ENCODE results near the gene CUTC. TPM values are rescaled to one million over a fixed set of nuclear protein-coding genes. Genes with fewer than 3 reads are reported as not detected.

CUTC gene
- 10 to 100 TPM in 1 of 2 donors, 1 to 10 TPM in 1; 8.6 to 14.8 TPM for total RNA-seq

GRCh38 chr10:99732033-99732842, at the start of gene CUTC, which contains the start of gene COX15:
Gene CUTC, plus strand, starts transcription at chr10:99732234. Its CDS starts 115 bp downstream, at chr10:99732349.
Gene COX15, minus strand, starts transcription at chr10:99732127. Its CDS starts 78 bp downstream, at chr10:99732049.
- 0 to 5% methylated on average over 7 to 73 of the region's 73 CpGs for WGBS, 2 donors
- intact Hi-C loops (cut with DNase I) = no loop called here

GRCh38 chr10:99682752-99683151, 49.3 kb upstream of the CUTC start:
- H3K36me3 ChIP-seq (replicated peaks in 1 of 2; ENCODE audit: insufficient read depth in 1 of 2, low read depth in 2 of 2) = peaks cover 0 to 4% of the 10 kb centered on the region in 2 donors
- no peaks in the 10 kb centered on the region for H3K9me3 ChIP-seq
- H3K4me3 ChIP-seq = no peak overlapping the region
- WGBS, 2 donors = 26 to 30% methylated on average over 1 of the region's 1 CpG
- peak overlapping the region in 2 of 4 donors; percentile 44 to 53 for H3K27ac ChIP-seq
- no peak for TF ChIP-seq POLR2A (IDR thresholded peaks at IDR 0.05)
- TF ChIP-seq, protein P1, sequence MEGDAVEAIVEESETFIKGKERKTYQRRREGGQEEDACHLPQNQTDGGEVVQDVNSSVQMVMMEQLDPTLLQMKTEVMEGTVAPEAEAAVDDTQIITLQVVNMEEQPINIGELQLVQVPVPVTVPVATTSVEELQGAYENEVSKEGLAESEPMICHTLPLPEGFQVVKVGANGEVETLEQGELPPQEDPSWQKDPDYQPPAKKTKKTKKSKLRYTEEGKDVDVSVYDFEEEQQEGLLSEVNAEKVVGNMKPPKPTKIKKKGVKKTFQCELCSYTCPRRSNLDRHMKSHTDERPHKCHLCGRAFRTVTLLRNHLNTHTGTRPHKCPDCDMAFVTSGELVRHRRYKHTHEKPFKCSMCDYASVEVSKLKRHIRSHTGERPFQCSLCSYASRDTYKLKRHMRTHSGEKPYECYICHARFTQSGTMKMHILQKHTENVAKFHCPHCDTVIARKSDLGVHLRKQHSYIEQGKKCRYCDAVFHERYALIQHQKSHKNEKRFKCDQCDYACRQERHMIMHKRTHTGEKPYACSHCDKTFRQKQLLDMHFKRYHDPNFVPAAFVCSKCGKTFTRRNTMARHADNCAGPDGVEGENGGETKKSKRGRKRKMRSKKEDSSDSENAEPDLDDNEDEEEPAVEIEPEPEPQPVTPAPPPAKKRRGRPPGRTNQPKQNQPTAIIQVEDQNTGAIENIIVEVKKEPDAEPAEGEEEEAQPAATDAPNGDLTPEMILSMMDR (IDR thresholded peaks at IDR 0.05) = peak; percentile 12 to 58 (median 25)
- no peaks in the 10 kb centered on the region for H3K27me3 ChIP-seq
- intact Hi-C loops (cut with DNase I) = no loop called here
- peak in 3 of 4 donors; percentile 22 to 58 (median 42) for DNase-seq
- peaks cover 27% of the 10 kb centered on the region for H3K4me1 ChIP-seq
- peak; percentile 74 for ATAC-seq

More at GRCh38 chr10:99732033-99732842, at the start of gene CUTC, which contains the start of gene COX15:
- DNase-seq (peak; percentile 95 to 96 (median 95)), ATAC-seq (peak; percentile 97)
- Histone ChIP-seq H3K27ac (peak within 1 kb of the TSS; percentile 78 to 96 (median 94)), H3K9me3 (no peaks in the 10 kb centered on the region), H3K4me1 (peaks cover 20% of the 10 kb centered on the region), H3K36me3 (replicated peaks in 1 of 2; ENCODE audit: insufficient read depth in 1 of 2, low read depth in 2 of 2) (no peaks in the 10 kb centered on the region), H3K27me3 (no peaks in the 10 kb centered on the region), H3K4me3 (peak within 1 kb of the TSS; percentile 60 to 68)
- TF ChIP-seq, protein P1 (IDR thresholded peaks at IDR 0.05) = peak in 6 of 7 experiments; percentile 20 to 70 (median 54)
- TF ChIP-seq POLR2A (IDR thresholded peaks at IDR 0.05) = peak; percentile 50 to 84 (median 82)

- H3K27me3 ChIP-seq = no peaks in the 10 kb centered on the region
- TF ChIP-seq, protein P1 (IDR thresholded peaks at IDR 0.05) = no peak
- no peak for TF ChIP-seq POLR2A (IDR thresholded peaks at IDR 0.05)
- H3K36me3 ChIP-seq (replicated peaks in 1 of 2; ENCODE audit: insufficient read depth in 1 of 2, low read depth in 2 of 2) = no peaks in the 10 kb centered on the region
- 51 to 63% methylated on average over 2 of the region's 2 CpGs for WGBS, 2 donors
- H3K9me3 ChIP-seq = no peaks in the 10 kb centered on the region
- DNase-seq = peak in 1 of 4 donors; percentile 23
- ATAC-seq = peak; percentile 21
- peaks cover 28% of the 10 kb centered on the region for H3K4me1 ChIP-seq
- peak overlapping the region in 2 of 4 donors; percentile 18 to 63 for H3K27ac ChIP-seq
- no peak overlapping the region for H3K4me3 ChIP-seq
- intact Hi-C loops (cut with DNase I) = no loop called here
Observed at GRCh38 chr10:99685597-99685967, 46.5 kb upstream of the CUTC start.

- ATAC-seq (no peak), DNase-seq (no peak)
- H3K27me3 ChIP-seq = no peaks in the 10 kb centered on the region
- peaks cover 12% of the 10 kb centered on the region for H3K4me1 ChIP-seq
- WGBS, 2 donors = 90 to 92% methylated on average over 1 of the region's 1 CpG
- peaks cover 0 to 15% of the 10 kb centered on the region in 2 donors for H3K36me3 ChIP-seq (replicated peaks in 1 of 2; ENCODE audit: insufficient read depth in 1 of 2, low read depth in 2 of 2)
- H3K27ac ChIP-seq = no peak overlapping the region
- TF ChIP-seq POLR2A (IDR thresholded peaks at IDR 0.05) = no peak
- TF ChIP-seq, protein P1 (IDR thresholded peaks at IDR 0.05) = no peak
- intact Hi-C loops (cut with DNase I) = no loop called here
- H3K4me3 ChIP-seq = no peak overlapping the region
- H3K9me3 ChIP-seq = no peaks in the 10 kb centered on the region
Observed at GRCh38 chr10:99689461-99689860, 42.6 kb upstream of the CUTC start.
